Stimulated activated CD4-positive, alpha-beta T cell treated with anti-CD3 and anti-CD28 coated beads, Interleukin-15, amount 100 ng/mL, for 48 hours (primary cell): ENCODE data around the gene BPTF.
"Not testable (repeated sequence)": the region's sequence is repeated elsewhere in the genome, so short reads cannot be mapped to it uniquely, and the experiment has no call there.

Experiments
- DNase-seq, 2 donors: peaks; one replicate each; pipeline ENCODE4 v3.0.0-alpha.2; 2020; ENCODE audit warnings: low read depth in 2 of 2

The BPTF gene, protein sequence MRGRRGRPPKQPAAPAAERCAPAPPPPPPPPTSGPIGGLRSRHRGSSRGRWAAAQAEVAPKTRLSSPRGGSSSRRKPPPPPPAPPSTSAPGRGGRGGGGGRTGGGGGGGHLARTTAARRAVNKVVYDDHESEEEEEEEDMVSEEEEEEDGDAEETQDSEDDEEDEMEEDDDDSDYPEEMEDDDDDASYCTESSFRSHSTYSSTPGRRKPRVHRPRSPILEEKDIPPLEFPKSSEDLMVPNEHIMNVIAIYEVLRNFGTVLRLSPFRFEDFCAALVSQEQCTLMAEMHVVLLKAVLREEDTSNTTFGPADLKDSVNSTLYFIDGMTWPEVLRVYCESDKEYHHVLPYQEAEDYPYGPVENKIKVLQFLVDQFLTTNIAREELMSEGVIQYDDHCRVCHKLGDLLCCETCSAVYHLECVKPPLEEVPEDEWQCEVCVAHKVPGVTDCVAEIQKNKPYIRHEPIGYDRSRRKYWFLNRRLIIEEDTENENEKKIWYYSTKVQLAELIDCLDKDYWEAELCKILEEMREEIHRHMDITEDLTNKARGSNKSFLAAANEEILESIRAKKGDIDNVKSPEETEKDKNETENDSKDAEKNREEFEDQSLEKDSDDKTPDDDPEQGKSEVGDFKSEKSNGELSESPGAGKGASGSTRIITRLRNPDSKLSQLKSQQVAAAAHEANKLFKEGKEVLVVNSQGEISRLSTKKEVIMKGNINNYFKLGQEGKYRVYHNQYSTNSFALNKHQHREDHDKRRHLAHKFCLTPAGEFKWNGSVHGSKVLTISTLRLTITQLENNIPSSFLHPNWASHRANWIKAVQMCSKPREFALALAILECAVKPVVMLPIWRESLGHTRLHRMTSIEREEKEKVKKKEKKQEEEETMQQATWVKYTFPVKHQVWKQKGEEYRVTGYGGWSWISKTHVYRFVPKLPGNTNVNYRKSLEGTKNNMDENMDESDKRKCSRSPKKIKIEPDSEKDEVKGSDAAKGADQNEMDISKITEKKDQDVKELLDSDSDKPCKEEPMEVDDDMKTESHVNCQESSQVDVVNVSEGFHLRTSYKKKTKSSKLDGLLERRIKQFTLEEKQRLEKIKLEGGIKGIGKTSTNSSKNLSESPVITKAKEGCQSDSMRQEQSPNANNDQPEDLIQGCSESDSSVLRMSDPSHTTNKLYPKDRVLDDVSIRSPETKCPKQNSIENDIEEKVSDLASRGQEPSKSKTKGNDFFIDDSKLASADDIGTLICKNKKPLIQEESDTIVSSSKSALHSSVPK (N-terminal part only)

GRCh38 chr17:67824735-67825626 lies at the start of gene BPTF:
TSS of gene BPTF (plus strand) at chr17:67825503. CDS start at chr17:67825725, 222 bp downstream.
- DNase-seq: peak; percentile 87 to 89

- peak in 1 of 2 donors; percentile 36 for DNase-seq
Observed at GRCh38 chr17:67779098-67779672, 46.1 kb upstream of the BPTF start.

- DNase-seq: no peak
Observed at GRCh38 chr17:67784364-67785121, 40.8 kb upstream of the BPTF start.

GRCh38 chr17:67785122-67785477 lies 40.2 kb upstream of the BPTF start:
- no peak for DNase-seq

DNA sequence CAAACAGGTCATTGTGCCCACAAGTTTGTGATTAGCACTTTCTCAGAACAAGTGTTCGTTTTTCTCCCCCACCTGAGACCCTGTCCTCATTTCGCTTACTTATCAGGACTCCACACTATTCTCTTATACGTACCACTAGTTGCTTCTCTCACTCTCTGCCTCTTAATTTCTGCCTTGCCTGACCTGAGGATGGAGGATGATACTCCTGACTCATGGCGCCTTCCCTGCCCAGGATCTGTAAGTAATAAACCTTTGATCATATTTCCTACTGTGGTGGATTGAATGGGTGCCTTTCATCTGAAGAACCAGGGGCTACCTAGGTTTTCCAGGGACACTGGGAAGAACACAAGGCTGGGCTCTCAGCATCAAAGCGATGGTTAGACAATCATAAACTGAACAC lies 39.8 kb upstream of the BPTF start:
- no peak for DNase-seq

DNA sequence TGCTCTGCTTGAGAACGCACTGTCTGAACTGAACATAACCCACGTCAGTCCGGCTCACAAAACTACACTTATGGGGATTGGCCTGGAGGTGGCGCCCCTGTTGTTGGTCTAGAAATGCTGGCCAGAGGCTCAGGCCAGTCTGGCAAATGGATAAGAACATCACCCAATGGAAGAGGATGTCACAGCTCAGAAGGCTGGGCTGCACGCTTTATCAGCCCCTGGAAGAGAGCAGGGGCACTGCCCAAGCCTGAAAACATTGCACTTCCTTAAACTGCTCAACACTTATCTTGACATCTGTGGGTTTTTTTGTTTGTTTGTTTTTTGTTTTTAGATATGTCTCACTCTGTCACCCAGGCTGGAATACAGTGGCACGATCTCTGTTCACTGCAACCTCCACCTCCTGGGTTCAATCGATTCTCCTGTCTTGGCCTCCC lies 24.8 kb upstream of the BPTF start:
- DNase-seq: peak; percentile 22 to 49

DNA sequence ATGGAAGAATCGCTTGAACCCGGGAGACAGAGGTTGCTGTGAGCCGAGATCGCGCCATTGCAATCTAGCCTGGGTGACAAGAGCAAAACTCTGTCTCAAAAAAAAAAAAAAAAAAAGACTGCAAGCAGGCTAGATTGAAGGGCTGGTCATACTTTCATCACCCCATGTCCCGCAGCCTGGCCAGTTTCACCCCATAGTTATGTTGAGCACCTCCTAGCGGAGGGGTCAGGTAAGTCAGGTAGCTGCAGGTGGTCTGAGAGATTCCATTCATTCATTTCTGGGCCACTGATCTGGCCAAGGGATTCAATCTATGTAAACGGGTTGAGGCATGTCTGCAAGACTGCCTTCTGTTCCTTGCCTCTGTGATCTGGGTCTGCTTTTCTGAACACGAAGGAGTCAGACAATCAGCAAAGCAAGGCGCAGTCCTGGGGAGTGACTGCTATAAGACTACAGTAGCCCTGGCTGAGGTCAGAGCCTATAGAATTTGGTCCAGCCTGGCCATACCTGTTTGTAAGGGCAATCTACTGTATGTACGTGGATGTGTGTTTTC lies 23.6 kb upstream of the BPTF start:
- DNase-seq: no peak

- no peak for DNase-seq
Observed at GRCh38 chr17:67810464-67810863, 14.8 kb upstream of the BPTF start.

GRCh38 chr17:67812380-67812779 lies 12.9 kb upstream of the BPTF start:
- DNase-seq: not testable (repeated sequence)

- DNase-seq: no peak
Observed at GRCh38 chr17:67813803-67814180, 11.5 kb upstream of the BPTF start.

- DNase-seq: no peak
Observed at GRCh38 chr17:67818110-67819002, 6.9 kb upstream of the BPTF start.

- DNase-seq: no peak
Observed at GRCh38 chr17:67819722-67820121, 5.6 kb upstream of the BPTF start.

- DNase-seq: no peak
Observed at GRCh38 chr17:67821871-67822367, 3.4 kb upstream of the BPTF start.

DNA sequence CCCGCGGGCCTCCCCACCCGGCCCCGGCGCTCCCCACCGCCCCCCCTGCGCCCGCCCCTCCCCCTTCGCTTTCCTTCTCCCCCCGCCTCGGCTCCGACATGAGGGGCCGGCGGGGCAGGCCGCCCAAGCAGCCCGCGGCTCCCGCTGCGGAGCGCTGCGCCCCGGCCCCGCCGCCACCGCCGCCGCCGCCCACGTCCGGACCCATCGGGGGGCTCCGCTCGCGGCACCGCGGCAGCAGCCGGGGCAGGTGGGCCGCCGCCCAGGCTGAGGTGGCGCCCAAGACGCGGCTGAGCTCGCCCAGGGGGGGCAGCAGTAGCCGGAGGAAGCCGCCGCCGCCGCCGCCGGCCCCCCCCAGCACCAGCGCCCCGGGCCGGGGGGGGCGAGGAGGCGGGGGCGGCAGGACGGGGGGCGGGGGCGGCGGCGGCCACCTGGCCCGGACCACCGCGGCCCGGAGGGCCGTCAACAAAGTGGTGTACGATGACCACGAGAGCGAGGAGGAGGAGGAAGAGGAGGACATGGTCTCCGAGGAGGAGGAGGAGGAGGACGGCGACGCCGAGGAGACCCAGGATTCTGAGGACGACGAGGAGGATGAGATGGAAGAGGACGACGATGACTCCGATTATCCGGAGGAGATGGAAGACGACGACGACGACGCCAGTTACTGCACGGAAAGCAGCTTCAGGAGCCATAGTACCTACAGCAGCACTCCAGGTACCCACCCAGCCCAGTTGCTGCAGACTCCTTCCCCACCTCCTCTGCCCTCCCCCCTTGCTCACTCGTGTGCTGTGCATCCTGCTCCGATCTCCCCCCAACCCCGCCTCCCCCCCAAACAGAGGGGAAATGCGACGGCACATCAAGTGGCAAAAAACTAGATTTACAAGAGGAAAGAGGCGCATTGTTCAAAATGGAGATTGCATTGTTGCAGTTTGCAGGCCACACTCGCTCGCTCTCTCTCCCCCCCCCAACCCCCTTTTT lies 611 bp downstream of the BPTF start:
- peak; percentile 19 to 22 for DNase-seq

DNA sequence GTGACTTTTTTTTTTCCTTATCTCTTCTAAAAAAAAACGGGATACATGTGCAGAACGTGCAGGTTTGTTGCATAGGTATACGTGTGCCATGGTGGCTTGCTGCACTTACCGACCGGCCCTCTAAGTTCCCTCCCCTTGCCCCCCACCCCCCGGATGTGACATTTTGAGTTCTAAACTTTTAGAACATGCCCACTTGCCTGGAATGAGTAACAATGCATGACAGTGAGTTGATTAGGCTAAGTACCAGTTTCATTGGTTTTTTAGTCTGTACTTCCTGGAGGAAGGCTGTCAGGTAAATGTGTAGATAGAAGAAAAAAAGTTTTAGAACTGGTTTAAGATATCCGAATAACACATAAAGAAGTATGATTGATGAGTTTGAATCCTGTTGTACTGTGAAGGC lies 4.0 kb downstream of the BPTF start:
- DNase-seq: peak; percentile 24 to 27

GRCh38 chr17:67830440-67830839 lies 5.1 kb downstream of the BPTF start:
- no peak for DNase-seq

DNA sequence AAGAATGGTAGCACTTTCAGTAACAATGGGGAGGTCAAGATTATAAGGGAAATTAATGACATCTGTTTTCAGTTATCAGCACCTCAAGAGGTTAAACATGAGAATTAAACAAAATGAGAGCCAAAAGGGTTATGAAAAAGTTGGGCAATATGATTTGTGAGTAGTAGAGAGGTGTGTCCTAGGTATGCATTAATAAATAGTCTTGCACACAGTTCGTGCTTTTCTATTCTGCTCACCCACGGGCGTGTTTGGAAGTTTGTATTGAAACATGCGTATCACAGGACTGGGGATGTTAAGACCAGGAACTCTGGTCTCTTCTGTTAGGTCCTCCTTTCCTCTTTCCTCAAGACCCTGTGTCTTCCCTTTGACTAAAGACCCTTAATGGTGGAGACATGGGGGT lies 6.0 kb downstream of the BPTF start:
- DNase-seq: no peak
